Measurements from ENCODE around the gene BDH2.

Gene BDH2

GRCh38 chr4:103099691-103100392 is at the start of gene BDH2:
BDH2 (minus strand) TSS chr4:103099834; CDS start chr4:103096254, 3,580 bp downstream.
- DNase-seq: peak; percentile 87

- DNase-seq: no peak
Observed at GRCh38 chr4:103144926-103145325, 45.3 kb upstream of the BDH2 start.

- no peak for DNase-seq
Observed at GRCh38 chr4:103137446-103137827, 37.8 kb upstream of the BDH2 start.

GRCh38 chr4:103136671-103137445 is 37.2 kb upstream of the BDH2 start:
- no peak for DNase-seq

GRCh38 chr4:103129174-103129573 is 29.5 kb upstream of the BDH2 start:
- DNase-seq: no peak

GRCh38 chr4:103126126-103126525 is 26.5 kb upstream of the BDH2 start:
- DNase-seq: no peak

GRCh38 chr4:103123114-103123513 is 23.5 kb upstream of the BDH2 start:
- DNase-seq: no peak

- no peak for DNase-seq
Observed at GRCh38 chr4:103118166-103118565, 18.5 kb upstream of the BDH2 start.

- no peak for DNase-seq
Observed at GRCh38 chr4:103111598-103111997, 12.0 kb upstream of the BDH2 start.

GRCh38 chr4:103108542-103108941 is 8.9 kb upstream of the BDH2 start:
- no peak for DNase-seq

- DNase-seq: no peak
Observed at GRCh38 chr4:103105558-103106356, 6.1 kb upstream of the BDH2 start.

- no peak for DNase-seq
Observed at GRCh38 chr4:103104886-103105285, 5.3 kb upstream of the BDH2 start.

- DNase-seq: no peak
Observed at GRCh38 chr4:103100691-103101090, 1.1 kb upstream of the BDH2 start.

- no peak for DNase-seq
Observed at GRCh38 chr4:103098756-103099440, 736 bp downstream of the BDH2 start.

- no peak for DNase-seq
Observed at GRCh38 chr4:103098341-103098740, 1.3 kb downstream of the BDH2 start.

GRCh38 chr4:103097112-103097511 is 2.5 kb downstream of the BDH2 start:
- no peak for DNase-seq

- no peak for DNase-seq
Observed at GRCh38 chr4:103095080-103095479, 4.6 kb downstream of the BDH2 start.

GRCh38 chr4:103092245-103092644 is 7.4 kb downstream of the BDH2 start:
- no peak for DNase-seq

- DNase-seq: peak; percentile 73
Observed at GRCh38 chr4:103091601-103092223, 7.9 kb downstream of the BDH2 start.

- no peak for DNase-seq
Observed at GRCh38 chr4:103089481-103089880, 10.2 kb downstream of the BDH2 start.

- DNase-seq: no peak
Observed at GRCh38 chr4:103086551-103086950, 13.1 kb downstream of the BDH2 start.

- DNase-seq: no peak
Observed at GRCh38 chr4:103085555-103086196, 14.0 kb downstream of the BDH2 start.

Data from CD4-positive, alpha-beta T cell treated with Interleukin-12 subunit alpha and Interleukin-12 subunit beta, for 1 hour (primary cell).